ENCODE results near the gene HNF4A. TPM values are rescaled to one million over a fixed set of nuclear protein-coding genes. Genes with fewer than 3 reads are reported as not detected.

HNF4A gene
- total RNA-seq, 1 donor from 2014 or later: not detected

DNA sequence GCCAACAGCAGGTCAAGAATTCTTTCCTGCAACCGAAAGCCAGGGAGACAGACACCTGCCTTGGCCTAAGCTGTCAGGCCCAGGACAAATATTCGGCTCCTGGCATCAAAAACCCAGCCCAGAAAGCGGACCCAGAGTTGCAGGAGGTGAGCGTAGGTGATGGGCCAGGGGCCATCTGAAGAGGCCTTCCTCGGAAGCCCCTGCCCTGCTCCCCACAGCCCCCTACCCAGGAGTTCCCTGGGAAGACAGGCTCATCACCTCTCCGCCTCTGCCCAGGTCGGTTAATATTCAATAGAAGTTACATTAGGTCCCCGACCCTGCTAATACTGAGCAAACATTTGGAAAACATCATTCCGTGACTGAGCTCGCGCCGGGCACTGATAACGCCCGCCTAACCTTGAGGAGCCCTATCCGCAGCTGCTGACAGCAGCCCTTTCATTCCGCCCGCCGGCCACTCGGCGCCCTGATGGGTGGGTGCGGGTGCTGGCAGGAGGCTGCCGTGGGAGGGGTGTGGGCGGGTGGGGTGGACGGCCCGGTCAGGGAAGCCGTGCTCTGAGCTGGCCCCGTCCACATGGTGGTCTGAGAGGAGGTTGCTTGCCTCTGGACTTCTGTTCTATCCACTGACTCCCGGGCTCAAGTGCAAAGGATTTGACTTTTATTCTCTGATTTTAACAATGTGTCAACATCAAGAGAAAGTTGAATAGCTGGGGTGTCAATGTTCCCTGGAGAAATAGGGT lies 55.7 kb downstream of the HNF4A start:
- Histone ChIP-seq H3K4me1 (ENCODE audit: control insufficient read depth in 3 of 3, insufficient read depth in 3 of 3, low read length in 3 of 3) (peaks cover 0 to 4% (median 0%) of the 10 kb centered on the region in 3 donors), H3K27me3 (ENCODE audit: control insufficient read depth in 3 of 3, insufficient read depth in 3 of 3, low read length in 3 of 3) (peaks cover 0 to 35% (median 6%) of the 10 kb centered on the region in 3 donors), H3K27ac (ENCODE audit: low read depth, low read length) (no peak overlapping the region), H3K9me3 (ENCODE audit: control insufficient read depth in 3 of 3, low read length in 3 of 3) (no peaks in the 10 kb centered on the region), H3K4me3 (ENCODE audit: low read length in 3 of 3) (no peak overlapping the region), H3K9ac (ENCODE audit: low read depth in 1 of 3, low read length in 3 of 3) (no peak overlapping the region), H3K36me3 (ENCODE audit: control insufficient read depth in 3 of 3, insufficient read depth in 3 of 3, low read length in 3 of 3) (no peaks in the 10 kb centered on the region)

DNA sequence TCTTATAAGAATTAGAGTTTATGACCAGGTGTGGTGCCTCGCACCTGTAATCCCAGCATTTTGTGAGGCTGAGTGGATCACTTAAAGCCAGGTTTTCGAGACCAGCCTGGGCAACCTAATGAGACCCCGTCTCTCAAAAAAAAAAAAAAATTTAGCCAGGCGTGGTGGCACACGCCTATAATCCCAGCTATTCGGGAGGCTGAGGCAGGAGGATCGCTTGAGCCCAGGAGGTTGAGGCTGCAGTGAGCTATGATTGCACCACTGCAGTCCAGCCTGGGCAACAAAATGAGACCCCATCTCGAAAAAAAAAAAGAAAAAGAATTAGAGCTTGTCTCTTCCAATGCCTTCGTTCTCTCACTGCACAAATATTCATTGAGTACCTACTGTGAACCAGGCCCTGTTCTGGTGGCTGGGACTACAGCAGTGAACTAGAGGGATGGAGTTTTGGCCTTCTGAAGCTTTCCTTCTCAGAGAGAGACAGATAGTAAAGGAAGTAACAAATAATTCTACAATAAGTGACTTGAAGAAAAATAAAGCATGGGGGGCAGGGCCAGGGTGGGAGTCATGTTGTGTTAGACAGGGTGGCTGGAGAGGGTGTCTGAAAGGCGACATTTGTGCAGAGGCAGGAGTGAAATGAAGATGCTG lies 56.4 kb downstream of the HNF4A start:
- H3K9ac ChIP-seq (ENCODE audit: low read depth in 1 of 3, low read length in 3 of 3): no peak overlapping the region
- H3K27me3 ChIP-seq (ENCODE audit: control insufficient read depth in 3 of 3, insufficient read depth in 3 of 3, low read length in 3 of 3): peaks cover 0 to 35% (median 6%) of the 10 kb centered on the region in 3 donors
- peaks cover 0 to 4% (median 0%) of the 10 kb centered on the region in 3 donors for H3K4me1 ChIP-seq (ENCODE audit: control insufficient read depth in 3 of 3, insufficient read depth in 3 of 3, low read length in 3 of 3)
- no peaks in the 10 kb centered on the region for H3K9me3 ChIP-seq (ENCODE audit: control insufficient read depth in 3 of 3, low read length in 3 of 3)
- H3K4me3 ChIP-seq (ENCODE audit: low read length in 3 of 3): no peak overlapping the region
- no peaks in the 10 kb centered on the region for H3K36me3 ChIP-seq (ENCODE audit: control insufficient read depth in 3 of 3, insufficient read depth in 3 of 3, low read length in 3 of 3)
- H3K27ac ChIP-seq (ENCODE audit: low read depth, low read length): no peak overlapping the region

DNA sequence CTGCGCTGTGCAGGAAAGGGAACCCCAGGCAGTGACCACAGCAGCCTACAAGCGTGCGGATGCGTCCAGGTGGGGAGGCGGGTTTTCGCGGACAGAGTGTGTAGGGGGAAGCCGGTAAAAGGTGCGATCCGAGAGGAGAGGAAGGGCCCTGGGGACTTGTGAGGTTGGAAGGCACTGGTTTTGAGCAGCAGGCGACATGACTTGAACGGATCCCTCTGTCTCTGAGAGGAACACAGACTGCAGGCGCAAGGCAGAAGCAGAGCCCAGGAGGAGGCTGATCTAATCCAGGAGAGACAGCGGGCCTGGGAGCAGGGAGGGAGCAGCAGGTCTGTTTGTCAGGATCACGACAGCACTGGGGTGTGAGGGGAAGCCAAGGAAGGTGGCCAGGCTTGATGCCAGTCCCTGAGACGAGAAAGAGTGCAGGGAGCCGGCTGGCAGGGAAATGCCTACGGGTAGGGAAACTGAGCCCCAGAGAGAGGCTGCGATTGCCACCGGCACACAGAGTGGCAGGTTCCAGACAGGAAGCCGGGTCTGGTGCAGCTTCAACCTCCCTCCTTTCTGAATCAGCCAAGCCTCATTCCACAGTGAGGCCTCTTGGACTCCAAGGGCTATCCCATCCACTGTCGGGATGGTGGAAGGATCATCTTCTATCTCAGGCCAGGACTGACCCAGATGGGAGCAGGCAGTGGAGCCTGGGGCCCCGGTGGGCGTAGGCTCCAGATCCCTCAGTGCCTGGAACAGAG lies 57.1 kb downstream of the HNF4A start:
- Histone ChIP-seq H3K36me3 (ENCODE audit: control insufficient read depth in 3 of 3, insufficient read depth in 3 of 3, low read length in 3 of 3) (no peaks in the 10 kb centered on the region), H3K27ac (ENCODE audit: low read depth, low read length) (no peak overlapping the region), H3K4me3 (ENCODE audit: low read length in 3 of 3) (no peak overlapping the region), H3K4me1 (ENCODE audit: control insufficient read depth in 3 of 3, insufficient read depth in 3 of 3, low read length in 3 of 3) (peaks cover 0 to 4% (median 0%) of the 10 kb centered on the region in 3 donors), H3K27me3 (ENCODE audit: control insufficient read depth in 3 of 3, insufficient read depth in 3 of 3, low read length in 3 of 3) (peaks cover 0 to 35% (median 6%) of the 10 kb centered on the region in 3 donors), H3K9ac (ENCODE audit: low read depth in 1 of 3, low read length in 3 of 3) (no peak overlapping the region), H3K9me3 (ENCODE audit: control insufficient read depth in 3 of 3, low read length in 3 of 3) (no peaks in the 10 kb centered on the region)

DNA sequence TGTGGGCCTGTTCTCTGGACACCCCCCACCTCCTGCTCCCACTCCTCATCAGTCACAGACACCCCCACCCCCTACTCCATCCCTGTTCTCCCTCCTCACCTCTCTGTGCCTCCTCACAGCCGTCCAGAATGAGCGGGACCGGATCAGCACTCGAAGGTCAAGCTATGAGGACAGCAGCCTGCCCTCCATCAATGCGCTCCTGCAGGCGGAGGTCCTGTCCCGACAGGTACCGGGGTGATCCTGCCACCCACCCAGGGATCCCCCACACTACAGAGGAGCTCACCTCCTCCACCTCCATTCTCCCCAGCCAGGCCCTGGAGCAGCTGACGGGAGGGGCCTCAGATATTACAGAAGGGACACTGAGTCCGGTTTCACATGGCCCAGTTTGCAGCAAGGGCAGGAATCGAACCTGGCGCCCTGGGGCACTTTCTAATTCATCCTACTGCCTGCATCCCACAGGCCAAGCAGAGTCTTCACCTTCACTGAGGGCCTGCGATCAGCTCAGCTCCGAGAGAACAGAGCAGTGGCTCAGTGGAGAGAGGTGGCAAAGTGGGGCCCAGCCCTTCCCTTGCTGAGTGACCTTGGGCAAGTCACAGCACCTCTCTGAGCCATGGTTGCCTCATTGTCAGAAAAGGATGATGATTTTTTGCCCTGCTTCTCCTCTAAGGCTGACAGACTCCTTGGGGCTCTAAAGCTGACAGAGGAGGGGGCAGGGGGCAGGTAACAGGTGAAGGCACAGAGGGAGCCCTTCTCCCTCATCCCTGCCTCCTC lies 58.3 kb downstream of the HNF4A start:
- Histone ChIP-seq H3K36me3 (ENCODE audit: control insufficient read depth in 3 of 3, insufficient read depth in 3 of 3, low read length in 3 of 3) (no peaks in the 10 kb centered on the region), H3K4me3 (ENCODE audit: low read length in 3 of 3) (no peak overlapping the region), H3K27me3 (ENCODE audit: control insufficient read depth in 3 of 3, insufficient read depth in 3 of 3, low read length in 3 of 3) (peaks cover 0 to 35% (median 6%) of the 10 kb centered on the region in 3 donors), H3K27ac (ENCODE audit: low read depth, low read length) (no peak overlapping the region), H3K4me1 (ENCODE audit: control insufficient read depth in 3 of 3, insufficient read depth in 3 of 3, low read length in 3 of 3) (peaks cover 0 to 4% (median 0%) of the 10 kb centered on the region in 3 donors), H3K9ac (ENCODE audit: low read depth in 1 of 3, low read length in 3 of 3) (no peak overlapping the region), H3K9me3 (ENCODE audit: control insufficient read depth in 3 of 3, low read length in 3 of 3) (no peaks in the 10 kb centered on the region)

DNA sequence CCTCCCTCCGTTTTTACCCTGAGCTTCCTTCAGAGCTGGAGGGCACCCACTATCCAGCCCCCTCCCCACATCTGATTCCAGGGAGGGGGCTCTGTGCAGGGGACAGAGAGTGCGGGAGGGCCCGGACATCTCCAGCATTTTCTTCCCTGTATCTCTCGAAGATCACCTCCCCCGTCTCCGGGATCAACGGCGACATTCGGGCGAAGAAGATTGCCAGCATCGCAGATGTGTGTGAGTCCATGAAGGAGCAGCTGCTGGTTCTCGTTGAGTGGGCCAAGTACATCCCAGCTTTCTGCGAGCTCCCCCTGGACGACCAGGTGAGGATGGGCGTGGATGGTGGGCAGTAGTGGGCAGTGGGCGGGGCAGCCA lies 58.8 kb downstream of the HNF4A start:
- peaks cover 0 to 35% (median 6%) of the 10 kb centered on the region in 3 donors for H3K27me3 ChIP-seq (ENCODE audit: control insufficient read depth in 3 of 3, insufficient read depth in 3 of 3, low read length in 3 of 3)
- H3K9me3 ChIP-seq (ENCODE audit: control insufficient read depth in 3 of 3, low read length in 3 of 3): no peaks in the 10 kb centered on the region
- no peak overlapping the region for H3K27ac ChIP-seq (ENCODE audit: low read depth, low read length)
- H3K4me3 ChIP-seq (ENCODE audit: low read length in 3 of 3): no peak overlapping the region
- H3K9ac ChIP-seq (ENCODE audit: low read depth in 1 of 3, low read length in 3 of 3): no peak overlapping the region
- peaks cover 0 to 4% (median 0%) of the 10 kb centered on the region in 3 donors for H3K4me1 ChIP-seq (ENCODE audit: control insufficient read depth in 3 of 3, insufficient read depth in 3 of 3, low read length in 3 of 3)
- no peaks in the 10 kb centered on the region for H3K36me3 ChIP-seq (ENCODE audit: control insufficient read depth in 3 of 3, insufficient read depth in 3 of 3, low read length in 3 of 3)

DNA sequence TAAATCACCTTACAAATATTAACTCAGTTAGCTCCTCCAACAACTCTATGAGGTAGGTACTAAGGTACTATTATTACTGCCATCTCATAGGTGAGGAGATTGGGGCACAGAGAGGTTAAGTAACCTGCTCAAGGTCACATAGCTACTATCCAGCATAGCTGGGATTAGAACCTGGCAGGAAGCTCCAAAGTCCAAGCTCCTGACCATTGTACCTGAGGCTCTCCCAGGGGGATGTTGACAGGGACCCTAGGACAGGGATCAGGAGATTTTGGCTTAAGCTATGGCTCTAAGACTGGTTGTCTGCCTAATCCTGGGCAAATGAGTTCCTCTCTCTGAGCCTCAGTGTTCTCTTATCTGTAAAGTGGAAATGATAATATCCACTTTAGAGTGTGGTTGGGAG lies 59.3 kb downstream of the HNF4A start:
- no peak overlapping the region for H3K4me3 ChIP-seq (ENCODE audit: low read length in 3 of 3)
- no peaks in the 10 kb centered on the region for H3K9me3 ChIP-seq (ENCODE audit: control insufficient read depth in 3 of 3, low read length in 3 of 3)
- no peak overlapping the region for H3K27ac ChIP-seq (ENCODE audit: low read depth, low read length)
- H3K9ac ChIP-seq (ENCODE audit: low read depth in 1 of 3, low read length in 3 of 3): no peak overlapping the region
- peaks cover 0 to 35% (median 10%) of the 10 kb centered on the region in 3 donors for H3K27me3 ChIP-seq (ENCODE audit: control insufficient read depth in 3 of 3, insufficient read depth in 3 of 3, low read length in 3 of 3)
- H3K36me3 ChIP-seq (ENCODE audit: control insufficient read depth in 3 of 3, insufficient read depth in 3 of 3, low read length in 3 of 3): no peaks in the 10 kb centered on the region
- peaks cover 0 to 4% (median 0%) of the 10 kb centered on the region in 3 donors for H3K4me1 ChIP-seq (ENCODE audit: control insufficient read depth in 3 of 3, insufficient read depth in 3 of 3, low read length in 3 of 3)

DNA sequence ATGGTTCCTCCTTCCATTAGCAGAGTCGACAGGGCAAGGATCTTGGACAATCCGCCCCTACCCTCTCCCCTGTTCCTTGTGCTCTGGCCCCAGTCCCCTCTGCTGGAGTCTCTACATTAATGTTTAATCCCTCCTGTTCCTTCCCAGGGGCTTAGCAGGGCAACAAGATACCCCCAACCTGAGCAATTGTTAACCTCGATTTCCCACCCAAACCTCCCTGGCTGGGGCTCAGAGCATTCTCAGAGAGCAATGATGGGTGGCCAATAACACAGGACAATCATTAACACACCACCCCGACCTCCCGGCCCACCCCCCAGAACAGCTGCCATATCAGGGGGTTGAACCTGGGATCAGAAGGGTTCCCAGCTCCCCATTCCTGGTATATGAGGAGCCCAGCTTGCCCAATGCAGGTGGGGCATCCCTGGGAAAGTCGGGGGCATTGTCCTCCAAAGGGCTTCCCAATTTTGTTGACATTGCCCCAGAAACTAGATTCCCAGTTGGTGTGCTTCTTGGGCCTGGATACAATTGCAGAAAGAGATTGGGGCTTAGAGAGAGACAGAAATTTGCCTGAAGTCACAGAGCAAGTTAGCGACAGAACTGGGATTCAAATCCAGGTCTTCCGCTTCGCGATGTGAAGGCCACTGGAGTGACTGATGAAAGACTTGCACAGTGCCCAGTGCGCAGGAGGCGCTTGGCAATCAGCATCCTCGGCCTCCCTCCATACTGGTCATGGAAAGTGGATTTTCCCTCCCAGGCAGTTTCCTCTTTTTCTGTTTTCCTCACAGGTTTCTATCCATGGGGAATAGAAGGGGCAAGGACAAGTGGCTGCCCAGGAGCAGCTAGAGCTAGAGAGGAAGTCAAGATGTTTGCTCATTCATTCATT lies 60.6 kb downstream of the HNF4A start:
- H3K27me3 ChIP-seq (ENCODE audit: control insufficient read depth in 3 of 3, insufficient read depth in 3 of 3, low read length in 3 of 3): peaks cover 0 to 35% (median 10%) of the 10 kb centered on the region in 3 donors
- no peaks in the 10 kb centered on the region for H3K36me3 ChIP-seq (ENCODE audit: control insufficient read depth in 3 of 3, insufficient read depth in 3 of 3, low read length in 3 of 3)
- H3K4me3 ChIP-seq (ENCODE audit: low read length in 3 of 3): no peak overlapping the region
- no peak overlapping the region for H3K27ac ChIP-seq (ENCODE audit: low read depth, low read length)
- H3K9me3 ChIP-seq (ENCODE audit: control insufficient read depth in 3 of 3, low read length in 3 of 3): no peaks in the 10 kb centered on the region
- H3K9ac ChIP-seq (ENCODE audit: low read depth in 1 of 3, low read length in 3 of 3): no peak overlapping the region
- no peaks in the 10 kb centered on the region for H3K4me1 ChIP-seq (ENCODE audit: control insufficient read depth in 3 of 3, insufficient read depth in 3 of 3, low read length in 3 of 3)

DNA sequence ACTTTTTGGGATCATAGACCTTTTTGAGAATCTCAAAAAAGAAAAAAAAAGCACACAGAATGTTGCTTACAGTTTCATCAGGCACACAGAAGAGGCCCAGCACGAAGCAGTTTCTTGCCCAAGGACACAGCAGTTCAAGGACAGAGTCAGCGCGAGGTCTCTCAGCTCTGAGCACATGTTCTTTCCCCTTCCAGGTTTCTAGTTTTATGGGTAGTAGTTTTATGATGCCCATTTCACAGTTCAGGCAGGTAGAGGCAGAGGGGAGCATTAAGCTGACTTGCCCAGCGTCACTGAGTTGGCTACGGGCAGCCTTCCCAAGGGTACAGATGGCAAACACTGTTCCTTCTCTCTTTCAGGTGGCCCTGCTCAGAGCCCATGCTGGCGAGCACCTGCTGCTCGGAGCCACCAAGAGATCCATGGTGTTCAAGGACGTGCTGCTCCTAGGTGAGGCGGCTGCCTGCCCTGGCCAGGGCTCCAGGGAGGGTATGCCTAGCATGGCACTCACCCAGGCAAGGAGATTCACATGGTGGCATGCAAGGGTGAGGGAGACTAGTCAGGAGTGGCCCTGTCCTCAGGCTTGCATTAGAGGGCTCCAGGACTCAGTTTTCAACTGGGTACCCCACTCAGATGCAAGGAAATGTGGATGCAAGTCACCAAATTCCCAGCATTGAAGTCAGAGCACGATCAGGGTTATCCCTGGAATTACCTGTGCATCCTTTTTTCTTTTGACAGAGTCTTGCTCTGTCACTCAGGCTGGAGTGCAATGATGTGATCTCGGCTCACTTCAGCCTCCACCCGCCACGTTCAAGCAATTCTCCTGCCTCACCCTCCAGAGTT lies 62.8 kb downstream of the HNF4A start:
- no peak overlapping the region for H3K4me3 ChIP-seq (ENCODE audit: low read length in 3 of 3)
- no peaks in the 10 kb centered on the region for H3K9me3 ChIP-seq (ENCODE audit: control insufficient read depth in 3 of 3, low read length in 3 of 3)
- no peak overlapping the region for H3K9ac ChIP-seq (ENCODE audit: low read depth in 1 of 3, low read length in 3 of 3)
- no peaks in the 10 kb centered on the region for H3K4me1 ChIP-seq (ENCODE audit: control insufficient read depth in 3 of 3, insufficient read depth in 3 of 3, low read length in 3 of 3)
- H3K27ac ChIP-seq (ENCODE audit: low read depth, low read length): no peak overlapping the region
- peaks cover 5 to 26% (median 6%) of the 10 kb centered on the region in 3 donors for H3K27me3 ChIP-seq (ENCODE audit: control insufficient read depth in 3 of 3, insufficient read depth in 3 of 3, low read length in 3 of 3)
- H3K36me3 ChIP-seq (ENCODE audit: control insufficient read depth in 3 of 3, insufficient read depth in 3 of 3, low read length in 3 of 3): no peaks in the 10 kb centered on the region

Measured in skeletal muscle tissue (tissue), 4 donors.